ENCODE results near the gene THOC5. TPM values are rescaled to one million over a fixed set of nuclear protein-coding genes. Genes with fewer than 3 reads are reported as not detected.
"Not testable (repeated sequence)": the region's sequence is repeated elsewhere in the genome, so short reads cannot be mapped to it uniquely, and the experiment has no call there.

Gene THOC5
- total RNA-seq, 1 donor from 2014 or later: 45.1 TPM

GRCh38 chr22:29569011-29569678, 15.6 kb upstream of the THOC5 start:
- peaks cover 6% of the 10 kb centered on the region for H3K36me3 Mint-ChIP-seq (ENCODE audit: low read depth)
- no peak overlapping the region for H3K27ac Mint-ChIP-seq (ENCODE audit: unreplicated experiment)
- no peak for DNase-seq (ENCODE audit: low spot score)
- no peaks in the 10 kb centered on the region for H3K4me1 Mint-ChIP-seq (ENCODE audit: low read depth)
- H3K4me3 Mint-ChIP-seq (ENCODE audit: unreplicated experiment): no peak overlapping the region
- no peaks in the 10 kb centered on the region for H3K27me3 Mint-ChIP-seq (ENCODE audit: low read depth)
- no peak for TF ChIP-seq CTCF (IDR thresholded peaks at IDR 0.05)
- H3K9me3 Mint-ChIP-seq (ENCODE audit: low read depth): no peaks in the 10 kb centered on the region

GRCh38 chr22:29567338-29567737, 13.8 kb upstream of the THOC5 start:
- Mint-ChIP-seq H3K36me3 (ENCODE audit: low read depth) (peaks cover 7% of the 10 kb centered on the region), H3K4me1 (ENCODE audit: low read depth) (no peaks in the 10 kb centered on the region), H3K27ac (ENCODE audit: unreplicated experiment) (no peak overlapping the region), H3K27me3 (ENCODE audit: low read depth) (no peaks in the 10 kb centered on the region), H3K4me3 (ENCODE audit: unreplicated experiment) (no peak overlapping the region), H3K9me3 (ENCODE audit: low read depth) (no peaks in the 10 kb centered on the region)
- DNase-seq (ENCODE audit: low spot score): no peak
- no peak for TF ChIP-seq CTCF (IDR thresholded peaks at IDR 0.05)

- not testable (repeated sequence) for H3K9me3 Mint-ChIP-seq (ENCODE audit: low read depth); H3K4me1 Mint-ChIP-seq (ENCODE audit: low read depth); H3K27ac Mint-ChIP-seq (ENCODE audit: unreplicated experiment); H3K36me3 Mint-ChIP-seq (ENCODE audit: low read depth); H3K27me3 Mint-ChIP-seq (ENCODE audit: low read depth); H3K4me3 Mint-ChIP-seq (ENCODE audit: unreplicated experiment); DNase-seq (ENCODE audit: low spot score)
Observed at GRCh38 chr22:29566513-29566912, 13.0 kb upstream of the THOC5 start.

GRCh38 chr22:29563652-29564460, 10.3 kb upstream of the THOC5 start:
- H3K36me3 Mint-ChIP-seq (ENCODE audit: low read depth): peaks cover 16% of the 10 kb centered on the region
- H3K4me1 Mint-ChIP-seq (ENCODE audit: low read depth): no peaks in the 10 kb centered on the region
- H3K4me3 Mint-ChIP-seq (ENCODE audit: unreplicated experiment): no peak overlapping the region
- TF ChIP-seq CTCF (IDR thresholded peaks at IDR 0.05): no peak
- no peak overlapping the region for H3K27ac Mint-ChIP-seq (ENCODE audit: unreplicated experiment)
- no peaks in the 10 kb centered on the region for H3K9me3 Mint-ChIP-seq (ENCODE audit: low read depth)
- no peak for DNase-seq (ENCODE audit: low spot score)
- H3K27me3 Mint-ChIP-seq (ENCODE audit: low read depth): no peaks in the 10 kb centered on the region

GRCh38 chr22:29559853-29560252, 6.3 kb upstream of the THOC5 start:
- no peaks in the 10 kb centered on the region for H3K9me3 Mint-ChIP-seq (ENCODE audit: low read depth)
- H3K4me1 Mint-ChIP-seq (ENCODE audit: low read depth): peaks cover 3% of the 10 kb centered on the region
- TF ChIP-seq CTCF (IDR thresholded peaks at IDR 0.05): no peak
- no peaks in the 10 kb centered on the region for H3K27me3 Mint-ChIP-seq (ENCODE audit: low read depth)
- no peak overlapping the region for H3K27ac Mint-ChIP-seq (ENCODE audit: unreplicated experiment)
- no peak for DNase-seq (ENCODE audit: low spot score)
- no peak overlapping the region for H3K4me3 Mint-ChIP-seq (ENCODE audit: unreplicated experiment)
- H3K36me3 Mint-ChIP-seq (ENCODE audit: low read depth): peaks cover 25% of the 10 kb centered on the region

Data from chondrocyte (in vitro differentiated cells).